Gastroesophageal sphincter (tissue), 3 donors: ENCODE data around the gene UROS.

Experiments
- POLR2A ChIP-seq, 2 donors: fragments of 450-650 bp; IDR thresholded peaks; one replicate each; pipeline ENCODE4 v1.6.1; 2017; ENCODE audit warnings: antibody characterized with exemption in 2 of 2, mild to moderate bottlenecking in 2 of 2, moderate library complexity in 1 of 2
- TF ChIP-seq, protein P1 (sequence below), 4 experiments: fragments of 200-600 bp in 2 of 4; fragments of 450-650 bp in 2 of 4; sonication (generic) in 1 of 4; IDR thresholded peaks; one replicate each; pipeline ENCODE4 v1.5.1; 2017 to 2019; ENCODE audit warnings: antibody characterized with exemption in 4 of 4, mild to moderate bottlenecking in 2 of 4, moderate library complexity in 2 of 4

DNA sequence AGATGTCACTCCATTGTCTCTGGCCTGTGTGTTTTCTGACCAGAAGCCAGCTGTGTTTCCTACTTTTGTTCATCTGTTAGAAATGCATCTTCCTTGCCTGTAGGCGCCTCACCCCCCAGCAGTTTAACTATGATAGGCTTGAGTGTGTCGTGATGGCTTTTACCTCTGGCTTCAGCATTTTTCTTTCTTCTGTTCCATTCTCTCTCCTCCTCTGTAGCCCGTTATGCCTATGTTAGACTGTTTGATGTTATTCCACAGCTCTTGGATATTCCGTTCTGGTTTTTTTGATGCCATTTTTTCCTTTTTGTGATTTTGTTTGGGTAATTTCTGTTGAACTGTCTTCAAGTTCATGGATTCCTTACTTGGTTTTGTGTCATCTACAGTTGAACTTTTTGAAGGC lies 65.3 kb downstream of the UROS start:
- TF ChIP-seq POLR2A (IDR thresholded peaks at IDR 0.05) = no peak
- TF ChIP-seq, protein P1, sequence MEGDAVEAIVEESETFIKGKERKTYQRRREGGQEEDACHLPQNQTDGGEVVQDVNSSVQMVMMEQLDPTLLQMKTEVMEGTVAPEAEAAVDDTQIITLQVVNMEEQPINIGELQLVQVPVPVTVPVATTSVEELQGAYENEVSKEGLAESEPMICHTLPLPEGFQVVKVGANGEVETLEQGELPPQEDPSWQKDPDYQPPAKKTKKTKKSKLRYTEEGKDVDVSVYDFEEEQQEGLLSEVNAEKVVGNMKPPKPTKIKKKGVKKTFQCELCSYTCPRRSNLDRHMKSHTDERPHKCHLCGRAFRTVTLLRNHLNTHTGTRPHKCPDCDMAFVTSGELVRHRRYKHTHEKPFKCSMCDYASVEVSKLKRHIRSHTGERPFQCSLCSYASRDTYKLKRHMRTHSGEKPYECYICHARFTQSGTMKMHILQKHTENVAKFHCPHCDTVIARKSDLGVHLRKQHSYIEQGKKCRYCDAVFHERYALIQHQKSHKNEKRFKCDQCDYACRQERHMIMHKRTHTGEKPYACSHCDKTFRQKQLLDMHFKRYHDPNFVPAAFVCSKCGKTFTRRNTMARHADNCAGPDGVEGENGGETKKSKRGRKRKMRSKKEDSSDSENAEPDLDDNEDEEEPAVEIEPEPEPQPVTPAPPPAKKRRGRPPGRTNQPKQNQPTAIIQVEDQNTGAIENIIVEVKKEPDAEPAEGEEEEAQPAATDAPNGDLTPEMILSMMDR (IDR thresholded peaks at IDR 0.05) = no peak
